Thyroid gland (tissue), 4 donors: Measurements from ENCODE around the gene NAV3.
"Not testable (repeated sequence)": the region's sequence is repeated elsewhere in the genome, so short reads cannot be mapped to it uniquely, and the experiment has no call there.

Experiments used
- CTCF ChIP-seq, 6 experiments: fragments of 200-600 bp in 3 of 6; fragments of 450-650 bp in 3 of 6; sonication (generic) in 3 of 6; IDR thresholded peaks; one replicate each; pipeline ENCODE4 v1.5.1; 2016 to 2019; ENCODE audit warnings: antibody characterized with exemption in 6 of 6, mild to moderate bottlenecking in 2 of 6, inconsistent platforms in 1 of 6, moderate library complexity in 1 of 6
- POLR2A ChIP-seq, 2 donors: fragments of 450-650 bp; IDR thresholded peaks; one replicate each; pipeline ENCODE4 v1.6.1; 2017; ENCODE audit warnings: antibody characterized with exemption in 2 of 2, mild to moderate bottlenecking in 2 of 2, moderate library complexity in 1 of 2

GRCh38 chr12:78102801-78103200, 272.1 kb downstream of the NAV3 start:
- not testable (repeated sequence) for TF ChIP-seq CTCF, POLR2A (IDR thresholded peaks at IDR 0.05)
